Tibial nerve (tissue), 4 donors: ENCODE data around the gene ZNF518B.

Experiments used
- CTCF ChIP-seq, 5 experiments: fragments of 200-600 bp in 3 of 5; fragments of 450-650 bp in 2 of 5; sonication (generic) in 3 of 5; IDR thresholded peaks; one replicate each; pipeline ENCODE4 v1.5.1; 2016 to 2019; ENCODE audit warnings: antibody characterized with exemption in 5 of 5, mild to moderate bottlenecking in 3 of 5, moderate library complexity in 2 of 5
- EP300 ChIP-seq, 2 donors: sonication (generic); formaldehyde crosslinking; IDR thresholded peaks; one replicate each; pipeline ENCODE4 v1.6.1; 2017; ENCODE audit warnings: antibody characterized with exemption in 2 of 2, mild to moderate bottlenecking in 1 of 2
- POLR2A ChIP-seq, 2 donors: fragments of 450-650 bp; IDR thresholded peaks; one replicate each; pipeline ENCODE4 v1.6.1; 2017; ENCODE audit warnings: antibody characterized with exemption in 2 of 2, mild to moderate bottlenecking in 2 of 2, moderate library complexity in 2 of 2

GRCh38 chr4:10417740-10418139 lies 39.5 kb downstream of the ZNF518B start:
- TF ChIP-seq CTCF (IDR thresholded peaks at IDR 0.05): no peak
- no peak for TF ChIP-seq EP300 (IDR thresholded peaks at IDR 0.05)
- no peak for TF ChIP-seq POLR2A (IDR thresholded peaks at IDR 0.05)
